K562 (cell line): Measurements from ENCODE around the gene C11orf65. TPM values are rescaled to one million over a fixed set of nuclear protein-coding genes. Genes with fewer than 3 reads are reported as not detected.

ENCODE experiments used
- ARID2 ChIP-seq: fragments of 450-650 bp; IDR thresholded peaks from 2 replicates; pipeline ENCODE4 v1.6.1; 2017; ENCODE audit warnings: antibody characterized with exemption, mild to moderate bottlenecking
- BACH1 ChIP-seq: fragments of 200-800 bp; sonication (Bioruptor generic); IDR thresholded peaks from 2 replicates; pipeline ENCODE4 v1.6.1; 2016; ENCODE audit warnings: missing genetic modification characterization, missing compliant biosample characterization
- BCOR ChIP-seq: fragments of 450-650 bp; IDR thresholded peaks from 2 replicates; pipeline ENCODE4 v1.6.1; 2016
- CCAR2 ChIP-seq: fragments of 200-400 bp; formaldehyde crosslinking; IDR thresholded peaks from 2 replicates; pipeline ENCODE4 v1.6.1; 2017; ENCODE audit warnings: mild to moderate bottlenecking, low read depth, low read length
- CREB1 ChIP-seq, 2 experiments: sonication (generic) in 1 of 2; formaldehyde crosslinking in 1 of 2; IDR thresholded peaks; 2 replicates each; pipeline versions ENCODE4 v1.6.1 to v1.8.0; 2012 to 2022; ENCODE audit warnings: inconsistent platforms in 1 of 2, mild to moderate bottlenecking in 1 of 2, missing genetic modification reagents in 1 of 2, moderate library complexity in 1 of 2
- CREB3 ChIP-seq: fragments of 450-650 bp; conservative IDR thresholded peaks from 2 replicates; pipeline ENCODE4 v1.6.1; 2016; ENCODE audit warnings: missing genetic modification characterization, low read depth, mild to moderate bottlenecking, missing compliant biosample characterization, moderate library complexity
- DACH1 ChIP-seq: fragments of 450-650 bp; IDR thresholded peaks from 2 replicates; pipeline ENCODE4 v1.6.1; 2018; ENCODE audit not compliant: partially characterized antibody
- FOXA3 ChIP-seq, 2 experiments: fragments of 450-650 bp in 1 of 2; sonication (generic) in 1 of 2; formaldehyde crosslinking; IDR thresholded peaks in 1 of 2; conservative IDR thresholded peaks in 1 of 2; 2 replicates each; pipeline versions ENCODE4 v1.4.0 to v1.8.0; 2020 to 2022; ENCODE audit warnings: mild to moderate bottlenecking in 2 of 2, missing genetic modification reagents in 1 of 2
- GABPB1 ChIP-seq: sonication (generic); formaldehyde crosslinking; IDR thresholded peaks from 2 replicates; pipeline ENCODE4 v1.8.0; 2022; ENCODE audit warnings: mild to moderate bottlenecking, missing genetic modification reagents
- KDM5B ChIP-seq: fragments of 200-600 bp; sonication (generic); IDR thresholded peaks from 2 replicates; pipeline ENCODE4 v1.6.1; 2012; ENCODE audit warnings: low read depth, mild to moderate bottlenecking, moderate library complexity, low read length, control low read depth, inconsistent platforms; ENCODE audit not compliant: insufficient replicate concordance
- MEF2D ChIP-seq: conservative IDR thresholded peaks from 2 replicates; pipeline ENCODE4 v1.6.1; 2016; ENCODE audit warnings: low read depth, missing genetic modification characterization, missing compliant biosample characterization
- MTA2 ChIP-seq: fragments of 450-650 bp; IDR thresholded peaks from 2 replicates; pipeline ENCODE4 v1.6.1; 2016; ENCODE audit warnings: low read depth
- NBN ChIP-seq: fragments of 450-650 bp; IDR thresholded peaks from 2 replicates; pipeline ENCODE4 v1.6.1; 2016; ENCODE audit warnings: low read depth, mild to moderate bottlenecking
- PRMT5 ChIP-seq: sonication (generic); formaldehyde crosslinking; IDR thresholded peaks from 2 replicates; pipeline ENCODE4 v1.5.0; 2020; ENCODE audit warnings: missing genetic modification reagents
- RFX7 ChIP-seq: fragments of 250-450 bp; sonication (Bioruptor Pico); IDR thresholded peaks from 2 replicates; pipeline ENCODE4 v1.5.1; 2021; ENCODE audit warnings: mild to moderate bottlenecking
- SIX5 ChIP-seq, 2 experiments: IDR thresholded peaks; 2 replicates each; pipeline ENCODE4 v1.6.1; 2011; ENCODE audit warnings: low read length in 2 of 2, borderline replicate concordance in 1 of 2, low read depth in 1 of 2, mild to moderate bottlenecking in 1 of 2, moderate library complexity in 1 of 2; ENCODE audit not compliant: insufficient read depth in 1 of 2
- SPI1 ChIP-seq: IDR thresholded peaks from 2 replicates; pipeline ENCODE4 v1.6.1; 2011; ENCODE audit warnings: low read depth, low read length, control low read depth, borderline replicate concordance
- STAT5B ChIP-seq: fragments of 250-450 bp; sonication (Bioruptor Pico); IDR thresholded peaks from 2 replicates; pipeline ENCODE4 v1.8.0; 2021; ENCODE audit warnings: mild to moderate bottlenecking, inconsistent platforms
- TFAM ChIP-seq: fragments of 250-450 bp; sonication (Bioruptor Pico); conservative IDR thresholded peaks from 2 replicates; pipeline ENCODE4 v1.5.0; 2021; ENCODE audit warnings: mild to moderate bottlenecking, moderate library complexity
- TFE3 ChIP-seq: fragments of 450-650 bp; formaldehyde crosslinking; IDR thresholded peaks from 2 replicates; pipeline ENCODE4 v1.4.0; 2020; ENCODE audit warnings: mild to moderate bottlenecking, mixed read lengths
- WHSC1 ChIP-seq: IDR thresholded peaks from one replicate; pipeline ENCODE4 v1.6.1; 2012; ENCODE audit warnings: low read length, control low read depth, inconsistent platforms
- ZC3H4 ChIP-seq: sonication (generic); formaldehyde crosslinking; IDR thresholded peaks from 2 replicates; pipeline ENCODE4 v1.9.0; 2021; ENCODE audit warnings: missing genetic modification reagents, borderline replicate concordance
- ZNF12 ChIP-seq: sonication (generic); formaldehyde crosslinking; IDR thresholded peaks from 2 replicates; pipeline ENCODE4 v1.4.0; 2020; ENCODE audit warnings: mild to moderate bottlenecking, missing genetic modification reagents
- ZNF134 ChIP-seq: fragments of 250-450 bp; sonication (Bioruptor Pico); conservative IDR thresholded peaks from 2 replicates; pipeline ENCODE4 v1.4.0; 2020
- ZNF174 ChIP-seq: fragments of 250-450 bp; sonication (Bioruptor Pico); IDR thresholded peaks from 2 replicates; pipeline ENCODE4 v1.4.0; 2020; ENCODE audit warnings: mild to moderate bottlenecking
- ZNF239 ChIP-seq: fragments of 250-450 bp; sonication (Bioruptor Pico); IDR thresholded peaks from 2 replicates; pipeline ENCODE4 v1.4.0; 2020; ENCODE audit warnings: mild to moderate bottlenecking
- ZNF57 ChIP-seq: fragments of 450-650 bp; formaldehyde crosslinking; IDR thresholded peaks from 2 replicates; pipeline ENCODE4 v1.4.0; 2020; ENCODE audit warnings: mild to moderate bottlenecking, moderate library complexity
- ZNF778 ChIP-seq: fragments of 450-650 bp; formaldehyde crosslinking; IDR thresholded peaks from 2 replicates; pipeline ENCODE4 v1.4.0; 2020; ENCODE audit warnings: mild to moderate bottlenecking, moderate library complexity
- ZNF785 ChIP-seq: fragments of 250-450 bp; sonication (Bioruptor Pico); IDR thresholded peaks from 2 replicates; pipeline ENCODE4 v1.4.0; 2020; ENCODE audit warnings: mild to moderate bottlenecking
- polyA plus RNA-seq, 8 experiments: library from polyadenylated mRNA; depleted of rRNA in 4 of 8; stranded (reverse) in 5 of 8; unstranded in 3 of 8; fragments of >200 nt; fragmentation: Nextera tagmentation in 2 of 8; fragmentation: Illumina TruSeq in 1 of 8; extraction: Ambion mirVana in 2 of 8; extraction: Trizol in 1 of 8; gene quantifications; 2 replicates each; pipeline versions ENCODE4 v1.2.1 to v1.2.3, GENCODE V29; 2011 to 2014; ENCODE audit warnings: inconsistent platforms in 1 of 8, missing spikeins in 1 of 8
- total RNA-seq, 7 experiments: library from RNA; depleted of rRNA in 6 of 7; stranded (reverse); fragments of >200 nt in 6 of 7; fragmentation: Illumina TruSeq in 2 of 7; extraction: Trizol in 2 of 7; gene quantifications; 2 replicates each; pipeline versions ENCODE4 v1.2.1 to v1.2.3, GENCODE V29; 2011 to 2021; ENCODE audit warnings: low replicate concordance in 1 of 7

C11orf65 gene
- total and polyA plus RNA-seq, 9 of the 15 experiments (the other 6 are each of a cell fraction or from before 2014, with no cell fraction given) = 1.0 to 2.1 (median 1.2) TPM

GRCh38 chr11:108467091-108467823 lies at the start of gene C11orf65 (continued):
- peak; percentile 94 for TF ChIP-seq CREB1 (IDR thresholded peaks at IDR 0.05)
- peak; percentile 95 for TF ChIP-seq CREB1 (CRISPR knock-in tag; IDR thresholded peaks at IDR 0.05)
- no peak for TF ChIP-seq PRMT5 (CRISPR knock-in tag)
- TF ChIP-seq ZNF239 (CRISPR knock-in tag) = no peak
- TF ChIP-seq ZNF12 (CRISPR knock-in tag) = no peak
- TF ChIP-seq DACH1 = peak; percentile 36
- TF ChIP-seq ZNF174 (CRISPR knock-in tag) = no peak
- peak; percentile 97 for TF ChIP-seq KDM5B
- TF ChIP-seq BCOR = no peak
- TF ChIP-seq MEF2D (tag) = no peak
- TF ChIP-seq ZNF57 = no peak
- no peak for TF ChIP-seq FOXA3 (CRISPR knock-in tag; conservative IDR thresholded peaks at IDR 0.05 in 1 of 2, IDR thresholded peaks at IDR 0.05 in 1 of 2)
- TF ChIP-seq CCAR2 = no peak
- peak; percentile 95 for TF ChIP-seq GABPB1 (CRISPR knock-in tag)
- TF ChIP-seq STAT5B (CRISPR knock-in tag) = no peak
- no peak for TF ChIP-seq ZNF785 (CRISPR knock-in tag)
- no peak for TF ChIP-seq SPI1
- no peak for TF ChIP-seq BACH1 (tag)
- TF ChIP-seq RFX7 = no peak
- TF ChIP-seq ARID2 = no peak
- TF ChIP-seq ZC3H4 (CRISPR knock-in tag) = peak; percentile 98
- no peak for TF ChIP-seq CREB3 (tag)
- TF ChIP-seq MTA2 = no peak
- no peak for TF ChIP-seq SIX5 (IDR thresholded peaks at IDR 0.05; ENCODE audit: borderline replicate concordance in 1 of 2, insufficient read depth in 1 of 2, low read depth in 1 of 2, low read length in 2 of 2)
- TF ChIP-seq NBN = peak; percentile 48
- no peak for TF ChIP-seq TFE3 (CRISPR knock-in tag)
- TF ChIP-seq ZNF134 (CRISPR knock-in tag) = 0 out of 2 replicates have a peak, but pooled peaks have one; percentile 28
- TF ChIP-seq TFAM (CRISPR knock-in tag) = no peak
- TF ChIP-seq WHSC1 = no peak
- no peak for TF ChIP-seq ZNF778 (CRISPR knock-in tag)
